ENCODE results near the gene COLEC12.

The COLEC12 gene

DNA sequence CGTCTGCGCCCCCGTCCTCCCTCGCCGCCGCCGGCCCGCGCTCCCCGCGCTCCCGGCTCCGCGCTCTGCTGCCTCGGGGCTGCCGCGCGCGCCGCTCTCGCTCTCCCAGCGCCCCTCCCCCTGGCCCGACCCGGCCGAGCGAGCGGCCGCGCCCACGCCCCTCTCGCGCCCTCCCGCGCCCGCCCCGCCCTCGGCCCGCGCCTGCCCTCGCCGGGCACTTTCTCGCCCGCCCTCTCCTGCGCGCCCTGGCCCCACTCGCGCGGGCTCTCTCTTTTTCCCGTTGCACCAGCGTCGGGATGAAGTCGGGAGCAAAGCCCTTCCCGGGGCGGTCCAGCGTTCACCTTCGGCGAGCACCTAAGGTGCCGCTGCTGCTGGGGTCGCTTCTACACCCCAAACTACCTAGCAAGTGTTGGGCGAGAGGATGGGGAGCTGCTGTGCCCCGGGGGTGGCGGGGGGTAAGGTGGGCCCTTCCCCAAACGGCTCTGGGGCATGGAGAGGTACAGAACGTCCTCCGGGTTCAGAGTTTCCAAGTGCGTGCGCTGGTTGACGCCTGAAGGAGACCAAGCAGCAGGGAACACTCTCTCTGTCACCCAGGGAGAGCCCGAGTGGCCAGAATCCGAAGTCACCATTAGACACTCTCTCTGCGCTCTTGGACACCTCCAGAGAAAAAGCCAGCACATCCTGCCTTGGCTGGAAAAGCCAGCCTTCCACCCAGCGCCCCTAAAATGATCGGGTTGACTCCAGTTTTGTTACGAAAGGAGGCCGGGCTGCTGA is at the start of gene COLEC12:
COLEC12 (minus strand) TSS at position 70 of the 774 bp plus-strand sequence. CDS start 187 bp downstream, outside the sequence.
- no peak for DNase-seq

DNA sequence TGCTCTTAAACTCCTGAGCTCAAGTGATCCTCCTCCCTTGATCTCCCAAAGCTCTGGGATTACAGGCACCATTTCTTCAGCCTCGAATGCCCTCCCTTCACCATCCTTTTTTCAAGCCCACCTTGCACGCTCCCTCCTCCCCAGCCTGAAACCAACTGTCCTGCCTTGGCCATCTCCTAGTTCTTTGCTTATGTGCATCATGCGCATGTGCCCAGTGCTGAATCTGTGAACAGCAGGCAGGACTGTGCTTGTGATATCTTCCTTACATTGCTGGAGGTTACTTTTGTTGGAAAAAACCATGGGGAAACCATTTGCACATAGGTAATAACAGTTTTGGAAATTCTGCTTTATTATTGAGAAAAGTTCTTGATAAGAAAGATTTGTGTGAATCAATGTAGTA is 49.5 kb upstream of the COLEC12 start:
- no peak for DNase-seq

DNA sequence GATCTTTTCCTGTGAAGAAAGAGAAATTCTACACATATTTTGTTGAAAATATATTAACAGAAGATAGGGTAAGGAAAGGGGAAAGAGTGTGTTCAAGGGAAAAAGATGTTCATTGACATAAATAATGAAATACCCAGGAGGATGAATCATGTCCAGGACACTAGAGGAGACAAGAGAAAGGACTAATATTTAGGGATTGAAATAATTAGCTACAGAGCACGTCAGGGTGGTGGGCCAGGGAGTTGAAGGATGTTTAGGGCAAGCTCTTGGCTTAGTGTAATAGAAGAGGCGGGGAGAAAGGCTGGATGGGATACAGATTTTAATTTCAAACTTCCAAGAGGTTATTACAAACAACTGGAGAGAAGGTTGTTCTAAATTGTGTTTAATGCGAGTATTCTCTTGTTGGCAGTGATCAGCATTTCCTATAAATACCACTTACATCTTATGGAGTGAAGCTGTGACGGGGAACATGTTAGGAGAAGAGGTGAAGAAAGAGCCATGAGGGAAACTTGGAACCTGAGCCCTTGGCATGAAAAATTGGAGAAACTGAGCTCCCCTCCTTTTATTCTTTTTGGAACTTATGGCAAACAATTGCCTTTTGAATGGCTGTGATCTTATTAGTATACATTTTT is 43.1 kb upstream of the COLEC12 start:
- DNase-seq: no peak

DNA sequence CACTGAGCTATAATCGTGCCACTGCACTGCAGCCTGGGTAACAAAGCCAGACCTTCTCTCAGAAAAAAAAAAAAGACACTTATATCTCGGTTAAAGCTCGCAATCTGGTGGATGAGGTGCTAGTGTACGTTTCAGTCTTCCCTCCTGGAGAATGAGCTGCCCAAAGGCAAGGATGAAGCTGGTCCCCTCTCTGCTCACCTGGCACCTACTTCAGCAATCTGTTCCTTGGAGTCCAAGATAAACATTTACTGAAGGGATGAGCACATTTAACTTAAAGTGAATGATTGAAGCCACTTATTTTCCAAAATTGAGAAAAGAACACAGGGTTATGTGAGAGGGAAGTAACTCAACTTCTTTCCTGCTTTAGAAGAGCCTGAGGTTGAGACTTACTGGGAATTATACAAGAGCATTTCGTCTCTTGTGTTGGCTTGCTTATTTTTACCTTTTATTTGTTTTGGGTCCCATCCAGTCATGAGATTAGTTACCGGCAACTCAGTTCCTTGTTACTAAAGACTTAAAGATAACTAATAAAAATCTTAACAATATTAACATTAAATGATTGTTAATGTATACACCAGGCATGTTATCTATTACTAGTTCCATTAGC is 33.6 kb upstream of the COLEC12 start:
- DNase-seq: no peak

DNA sequence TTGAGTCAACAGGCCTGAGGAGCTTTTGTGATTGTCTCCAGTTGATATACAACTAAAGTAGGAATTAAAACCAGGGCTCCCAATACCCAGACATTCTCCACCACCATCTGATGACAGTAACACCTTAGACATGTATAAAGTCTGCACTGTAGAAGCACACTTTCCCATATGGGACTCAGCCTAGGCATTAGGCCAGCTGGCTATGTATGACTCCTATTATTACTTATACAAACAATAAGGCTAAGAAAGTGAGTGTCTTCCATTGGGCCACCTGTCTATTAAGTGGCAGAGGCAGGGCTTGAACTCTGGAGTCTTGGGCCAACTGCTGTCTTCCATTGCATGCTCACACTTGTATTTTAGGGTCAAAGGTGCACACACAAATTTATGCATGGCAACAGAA is 32.1 kb upstream of the COLEC12 start:
- DNase-seq: no peak

DNA sequence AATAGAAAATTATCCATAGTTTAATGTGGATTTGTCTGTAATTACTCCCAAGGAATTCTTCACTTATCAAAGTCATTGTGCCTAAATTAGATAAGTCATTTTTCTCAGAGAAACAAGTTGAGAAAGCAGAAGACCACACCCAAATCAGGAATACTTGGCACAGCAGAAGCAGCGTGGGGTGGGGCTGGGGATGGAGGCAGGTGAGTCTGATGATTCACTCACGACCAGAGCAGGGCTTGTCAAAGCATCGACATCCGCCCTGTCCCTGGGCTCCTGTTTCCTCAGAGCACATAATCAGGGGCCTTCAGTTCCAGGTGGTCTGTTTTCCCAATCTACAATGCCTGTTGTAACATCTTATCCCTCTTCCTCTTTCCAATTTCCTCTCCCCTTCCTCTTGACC is 31.5 kb upstream of the COLEC12 start:
- no peak for DNase-seq

DNA sequence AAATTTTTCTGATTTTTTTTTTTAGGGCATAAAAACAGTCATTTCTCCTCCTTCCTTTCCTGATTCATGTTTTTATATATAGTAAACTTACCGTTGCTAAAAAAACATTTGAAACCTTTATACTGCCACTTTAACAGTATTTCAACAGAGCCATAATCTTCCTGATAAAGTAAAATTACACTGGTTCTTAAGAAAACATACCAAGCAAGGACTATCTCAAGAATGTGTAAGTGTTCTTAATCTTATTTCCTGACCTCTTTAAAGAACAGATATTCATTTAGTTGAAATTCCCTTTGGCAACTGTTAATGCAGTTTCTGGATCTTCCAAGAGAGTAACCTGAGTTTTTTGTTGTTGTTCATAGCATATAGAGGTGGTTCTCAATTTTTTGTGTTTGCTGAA is 26.6 kb upstream of the COLEC12 start:
- DNase-seq: no peak

DNA sequence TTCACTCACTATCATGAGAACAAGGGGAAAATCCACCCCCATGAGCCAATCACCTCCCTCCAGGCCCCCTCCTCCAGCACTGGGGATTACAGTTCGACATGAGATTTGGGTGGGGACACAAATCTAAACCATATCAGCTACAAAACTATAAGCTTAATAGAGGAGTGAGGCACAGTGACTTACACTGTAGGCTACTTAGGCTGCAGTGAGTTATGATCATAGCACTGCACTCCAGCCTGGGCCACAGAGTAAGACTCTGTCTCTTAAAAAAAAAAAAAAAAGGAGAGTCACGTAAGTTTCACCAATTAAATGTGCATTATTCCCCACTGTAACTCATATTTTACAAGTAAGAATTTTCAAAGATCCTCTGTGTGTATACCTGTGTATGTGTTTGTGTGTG is 26.2 kb upstream of the COLEC12 start:
- no peak for DNase-seq

DNA sequence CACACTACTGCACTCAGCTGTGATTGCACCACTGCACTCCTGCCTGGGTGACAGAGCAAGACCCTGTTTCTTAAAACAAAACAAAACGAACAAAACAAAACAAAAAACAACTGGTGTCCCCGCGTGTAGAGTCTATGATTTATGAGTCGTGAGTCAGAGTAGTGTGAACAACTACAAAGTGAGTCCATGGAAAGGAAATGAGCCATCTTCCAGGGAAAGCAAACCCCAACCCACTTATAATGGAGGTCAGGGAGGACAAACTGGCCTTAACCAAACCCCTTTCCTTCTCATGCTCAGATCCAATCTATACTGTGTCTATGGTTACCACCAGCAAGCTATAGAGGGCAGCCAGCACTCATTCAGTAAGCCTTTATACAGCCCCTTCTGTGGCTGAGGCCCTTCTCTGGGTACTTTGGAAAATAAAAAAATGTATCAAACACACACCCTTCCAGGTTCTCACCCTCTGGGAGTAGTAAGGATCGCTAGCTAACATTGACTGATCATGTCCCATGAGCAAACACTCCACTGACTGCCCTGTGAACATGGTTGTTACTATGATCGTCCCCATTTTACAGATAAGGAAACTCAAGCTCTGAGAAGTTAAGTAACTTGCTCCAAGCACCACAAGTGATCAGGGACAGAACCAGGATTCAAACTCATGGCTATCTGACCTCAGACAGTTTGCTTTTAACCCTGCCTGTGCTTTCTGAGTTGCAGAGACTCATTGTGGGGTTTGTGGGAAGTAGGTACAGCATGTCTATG is 24.7 kb upstream of the COLEC12 start:
- DNase-seq: no peak

DNA sequence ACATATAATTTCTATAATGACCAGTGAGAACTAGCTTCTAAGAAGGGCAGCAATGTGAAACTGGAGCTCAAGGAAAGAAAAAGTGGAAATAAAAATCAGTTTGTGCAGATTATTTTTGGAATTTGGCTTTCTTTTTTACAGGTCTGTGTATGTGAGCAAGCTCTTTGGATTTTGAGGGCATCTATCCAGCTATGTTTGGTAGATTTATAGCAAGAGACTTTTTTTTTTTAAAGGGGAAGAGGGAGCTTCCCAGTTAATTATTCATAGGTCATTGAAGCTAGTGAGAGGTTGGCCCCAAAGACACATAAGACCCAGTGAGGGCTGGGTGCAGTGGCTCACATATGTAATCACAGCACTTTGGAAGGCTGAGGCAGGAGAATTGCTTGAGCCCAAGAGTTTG is 24.0 kb upstream of the COLEC12 start:
- DNase-seq: no peak

DNA sequence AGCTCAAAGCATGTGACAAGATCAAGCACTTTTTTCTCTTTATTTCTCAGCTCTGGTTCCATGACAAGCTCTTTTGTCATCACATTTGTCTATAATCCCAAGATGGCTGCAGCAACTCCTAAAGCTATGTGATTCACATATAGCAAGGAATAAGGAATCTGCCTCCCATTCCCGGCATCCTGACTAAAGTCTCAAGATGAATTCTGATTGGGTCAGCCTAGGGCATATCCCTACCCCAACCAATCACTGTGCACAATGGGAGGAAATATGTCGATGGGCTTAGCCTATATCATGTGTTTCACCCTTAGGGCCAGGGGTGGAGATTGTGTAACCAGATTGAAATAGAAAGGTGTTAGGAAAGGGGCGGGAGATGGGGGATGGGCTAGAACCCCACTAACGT is 23.1 kb upstream of the COLEC12 start:
- DNase-seq: no peak

DNA sequence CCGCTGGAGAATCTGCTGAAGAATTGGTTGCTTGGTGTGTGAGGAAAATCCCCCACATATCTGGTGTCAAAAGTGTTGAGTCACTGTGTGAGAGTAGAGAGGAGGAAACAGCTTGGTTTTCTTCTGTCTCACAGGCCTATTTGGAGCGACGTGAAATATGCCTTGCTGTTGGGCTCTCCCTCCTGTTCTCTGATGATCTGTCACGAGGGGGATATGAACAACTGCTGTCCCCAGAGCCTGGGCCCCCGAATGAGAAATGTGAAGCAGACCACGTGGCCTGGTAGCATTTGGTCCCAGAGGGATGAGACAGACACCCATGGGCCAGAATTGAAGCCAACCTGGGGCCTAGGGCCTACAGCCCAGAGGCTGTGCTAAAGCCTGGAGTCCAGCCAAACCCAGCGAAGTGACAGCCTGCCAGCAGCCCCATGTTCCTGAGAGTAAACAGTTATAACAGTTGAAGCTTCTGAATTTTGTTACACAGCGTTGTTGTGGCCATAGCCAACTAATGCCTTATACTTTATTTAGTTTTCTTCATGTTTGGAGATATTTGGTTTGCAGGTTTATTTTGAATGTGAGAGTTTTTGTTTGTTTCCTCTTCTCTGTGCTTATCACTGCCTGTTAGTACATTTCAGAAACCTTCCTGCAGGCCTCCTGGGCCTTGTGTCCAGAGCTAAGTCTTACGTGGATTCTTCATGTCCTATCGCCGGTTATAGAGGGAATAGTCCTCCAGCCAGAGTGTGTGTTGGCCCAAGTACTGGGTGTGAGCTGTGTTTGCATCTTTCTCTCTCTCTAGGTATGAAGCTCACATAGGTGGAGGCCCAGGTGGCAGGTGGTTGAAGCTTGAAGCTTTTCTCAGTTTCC is 18.7 kb upstream of the COLEC12 start:
- DNase-seq: no peak

DNA sequence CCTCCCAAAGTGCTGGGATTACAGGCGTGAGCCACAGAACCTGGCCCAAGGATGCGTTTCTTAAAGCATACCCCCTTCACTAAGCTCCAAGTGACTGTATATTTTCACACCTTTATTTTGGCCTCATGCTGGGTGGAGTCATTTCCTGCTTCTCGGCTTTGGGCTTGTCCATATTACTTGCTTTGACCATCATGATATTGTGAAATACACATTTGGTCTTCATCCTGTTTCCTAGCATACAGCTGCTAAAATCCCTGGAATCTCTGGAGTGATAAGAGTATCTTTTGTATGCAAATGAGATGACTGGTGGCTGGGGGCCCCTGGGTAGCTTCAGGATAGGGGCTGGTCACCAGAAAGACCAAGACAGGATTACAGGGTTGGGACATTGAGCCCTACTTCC is 17.6 kb upstream of the COLEC12 start:
- no peak for DNase-seq

DNA sequence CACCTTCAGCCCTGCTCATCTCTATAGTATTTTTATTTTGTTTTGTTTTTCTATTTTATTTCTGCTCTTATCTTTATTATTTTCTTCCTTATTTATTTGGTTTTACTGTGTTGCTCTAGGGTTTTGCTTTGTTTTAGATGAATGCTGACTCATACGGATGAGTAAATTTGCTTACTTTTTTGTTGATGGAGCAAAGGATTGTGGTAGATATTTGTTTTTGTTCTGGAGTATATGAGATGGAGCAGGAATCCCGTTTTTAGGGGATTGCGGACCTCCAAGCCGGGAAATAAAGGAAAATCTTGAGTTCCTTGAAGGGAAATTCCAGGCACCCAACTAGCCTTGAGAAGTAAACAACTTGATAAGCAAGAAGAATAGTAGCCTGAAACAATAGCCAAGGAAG is 15.3 kb upstream of the COLEC12 start:
- DNase-seq: no peak

DNA sequence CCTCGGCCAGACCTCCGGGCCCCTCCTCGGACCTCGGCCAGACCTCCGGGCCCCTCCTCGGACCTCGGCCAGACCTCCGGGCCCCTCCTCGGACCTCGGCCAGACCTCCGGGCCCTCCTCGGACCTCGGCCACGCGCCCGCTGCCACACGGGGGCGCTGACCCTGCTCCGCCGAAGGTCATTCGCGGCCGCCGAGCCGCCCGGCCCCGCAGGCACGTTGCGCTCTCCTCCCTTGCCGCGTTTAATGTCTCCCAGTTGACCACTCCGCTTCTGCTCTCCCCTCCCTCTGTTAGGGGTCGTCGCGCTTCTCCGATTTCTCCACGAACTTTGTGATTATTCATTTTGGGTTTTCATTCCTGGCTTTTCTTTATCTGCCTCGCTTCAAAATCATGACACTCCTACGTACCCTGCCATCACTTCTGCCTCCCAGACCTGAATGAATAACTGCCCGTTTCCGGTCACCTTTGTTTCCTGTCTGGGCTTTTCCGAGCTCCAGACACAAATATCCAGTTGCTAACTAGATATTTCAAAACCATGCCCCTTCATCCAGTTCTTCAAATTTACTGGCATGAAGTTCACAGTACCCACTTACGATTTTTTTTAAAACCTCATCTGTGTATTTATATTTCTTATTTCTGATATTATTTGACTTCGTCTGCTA is 14.8 kb upstream of the COLEC12 start:
- DNase-seq: no peak

DNA sequence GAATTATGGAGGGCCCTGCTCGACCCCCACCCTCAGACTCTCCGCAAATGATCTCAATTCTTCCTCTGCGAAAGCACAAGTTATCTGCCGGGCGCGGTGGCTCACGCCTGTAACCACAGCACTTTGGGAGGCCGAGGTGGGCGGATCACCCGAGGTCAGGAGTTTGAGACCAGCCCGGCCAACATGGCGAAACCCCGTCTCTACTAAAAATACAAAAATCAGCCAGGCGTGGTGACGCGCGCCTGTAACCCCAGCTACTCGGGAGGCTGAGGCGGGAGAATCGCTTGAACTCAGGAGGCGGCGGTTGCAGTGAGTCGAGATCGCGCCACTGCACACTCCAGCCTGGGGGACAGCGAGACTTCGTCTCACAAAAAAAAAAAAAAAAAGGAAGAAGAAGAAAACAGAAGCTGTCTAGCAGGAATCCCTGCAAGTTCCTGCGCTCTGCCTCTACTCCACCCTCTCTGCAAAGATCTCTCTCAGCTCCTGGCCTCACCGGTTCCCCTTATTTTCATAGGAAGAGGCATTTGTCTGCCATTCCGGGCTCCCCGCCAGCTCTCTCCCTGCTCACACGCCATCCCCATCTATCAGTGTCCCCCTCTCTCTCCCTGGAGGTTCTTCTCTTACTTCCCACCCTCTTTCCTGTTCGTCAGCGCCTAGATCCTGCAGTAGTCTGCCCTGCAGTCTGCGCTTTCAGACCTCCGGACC is 13.5 kb upstream of the COLEC12 start:
- no peak for DNase-seq

DNA sequence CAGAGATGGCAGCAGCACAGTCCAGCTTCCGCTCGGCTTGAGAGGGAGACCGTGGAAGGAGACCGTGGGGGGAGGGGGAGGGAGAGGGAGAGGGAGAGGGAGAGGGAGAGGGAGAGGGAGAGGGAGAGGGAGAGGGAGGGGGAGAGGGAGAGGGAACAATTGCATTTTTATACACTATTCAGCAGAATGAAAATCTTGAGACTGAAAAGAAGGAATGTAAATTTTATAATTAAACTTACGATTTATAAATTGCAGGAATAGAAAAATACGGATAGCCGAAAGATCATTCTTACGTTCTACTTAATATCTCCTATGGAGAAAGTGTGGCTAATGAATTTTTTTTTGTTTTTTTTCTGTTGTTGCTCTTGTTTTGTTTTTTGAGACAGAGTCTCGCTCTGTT is 12.5 kb upstream of the COLEC12 start:
- DNase-seq: no peak

DNA sequence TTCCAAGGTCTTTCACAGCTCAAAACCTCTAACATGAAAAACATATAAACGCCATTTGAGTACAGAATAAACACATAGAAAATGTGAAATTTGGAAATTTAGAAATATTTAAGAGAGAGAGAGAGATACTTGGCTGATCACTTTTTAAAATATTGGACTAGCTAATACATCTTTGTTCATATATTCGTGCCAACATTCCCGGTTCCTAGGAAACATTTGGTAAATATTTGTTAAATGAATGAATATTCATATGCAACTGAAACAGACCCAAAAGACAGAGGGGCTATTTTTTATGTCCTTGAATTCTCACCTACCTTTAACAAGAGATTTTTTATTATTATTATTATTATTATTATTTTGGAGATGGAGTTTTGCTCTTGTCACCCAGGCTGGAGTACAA is 8.3 kb upstream of the COLEC12 start:
- no peak for DNase-seq

DNA sequence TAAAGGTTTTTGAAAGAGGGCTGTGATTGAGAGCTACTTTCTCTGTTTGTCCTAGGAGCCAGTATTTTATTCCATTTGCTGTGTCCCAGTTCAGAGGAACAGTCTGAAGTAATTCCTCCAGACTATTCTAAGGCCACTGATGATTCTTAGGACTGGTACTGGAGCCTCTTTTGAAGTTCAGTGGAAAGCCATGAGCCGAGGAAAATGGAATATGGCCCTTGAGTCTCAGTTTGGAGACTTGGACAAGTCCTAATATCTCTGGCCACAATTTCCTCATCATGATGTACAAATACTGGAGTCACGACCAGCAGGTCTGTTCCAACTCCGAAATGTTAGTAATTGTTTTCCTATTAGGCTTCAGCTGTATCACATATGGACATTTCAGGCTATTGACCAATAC is 7.1 kb upstream of the COLEC12 start:
- DNase-seq: no peak

DNA sequence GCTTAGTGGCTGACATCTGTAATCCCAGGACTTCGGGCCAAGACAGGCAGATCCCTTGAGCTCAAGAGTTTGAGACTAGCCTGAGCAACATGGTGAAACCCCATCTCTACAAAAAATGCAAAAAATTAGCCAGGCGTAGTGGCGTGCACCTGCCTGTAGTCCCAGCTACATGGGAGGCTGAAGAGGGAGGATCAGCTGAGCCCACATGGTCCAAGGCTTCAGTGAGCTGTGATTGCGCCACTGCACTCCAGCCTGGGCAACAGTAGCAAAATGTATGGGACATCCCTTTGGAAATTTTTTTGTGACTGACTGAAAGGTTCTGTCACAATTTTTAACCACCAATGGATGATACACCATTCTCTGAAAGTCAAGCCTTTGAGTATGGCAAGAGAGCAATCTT is 6.3 kb upstream of the COLEC12 start:
- no peak for DNase-seq

DNA sequence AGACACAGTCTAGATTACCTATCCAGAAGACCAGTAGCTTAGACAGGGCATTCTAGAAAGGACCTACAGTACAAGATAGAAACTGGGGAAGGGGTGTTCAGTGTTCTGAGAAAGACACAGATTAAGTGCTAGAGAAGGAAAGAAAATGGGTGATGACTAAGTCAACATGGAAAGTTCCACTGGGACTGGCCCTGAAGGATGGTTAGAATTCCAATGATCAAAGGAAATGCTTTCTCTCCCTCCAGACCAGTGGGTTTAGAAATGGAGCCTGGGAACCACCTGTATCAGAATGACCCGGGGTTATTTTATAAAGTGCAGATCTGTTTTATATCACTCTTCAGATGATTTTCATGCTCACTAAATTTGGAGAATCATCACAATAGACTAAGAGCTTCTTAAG is 5.8 kb upstream of the COLEC12 start:
- DNase-seq: no peak
